ENCODE measurements around the gene HECW1. TPM values are rescaled to one million over a fixed set of nuclear protein-coding genes. Genes with fewer than 3 reads are reported as not detected.

The HECW1 gene
- total and polyA plus RNA-seq, 2 of the 8 experiments (the other 6 are each of a cell fraction or from before 2014, with no cell fraction given): 2.9 to 12.7 TPM

DNA sequence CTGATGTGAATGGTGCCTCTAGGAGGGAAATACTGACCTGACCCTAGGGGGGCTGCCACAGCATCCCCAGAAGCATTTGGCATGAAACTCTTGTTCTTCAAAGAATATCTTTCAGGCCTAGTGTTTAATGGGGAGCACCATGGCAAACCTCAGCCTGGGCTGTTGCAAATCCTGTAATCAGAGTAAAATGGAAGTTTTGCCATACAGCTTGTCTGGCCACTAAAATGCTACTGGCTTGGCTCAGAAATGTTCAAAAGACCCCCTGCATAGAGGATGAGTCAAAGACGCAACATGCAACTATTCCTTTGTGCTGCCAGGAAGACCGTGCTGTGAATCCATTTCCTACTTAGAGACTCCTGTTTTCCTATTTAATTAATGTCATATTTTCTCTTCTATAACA lies 26.7 kb downstream of the HECW1 start (continued):
- TF ChIP-seq JUN (IDR thresholded peaks at IDR 0.05; ENCODE audit: low read depth, low read length): no peak
- no peak for TF ChIP-seq POLR2A (IDR thresholded peaks at IDR 0.05; ENCODE audit: control extremely low read depth in 1 of 2, low read depth in 2 of 2, low read length in 2 of 2)
- no peak for TF ChIP-seq EZH2 (IDR thresholded peaks at IDR 0.05; ENCODE audit: low read depth, low read length, severe bottlenecking)
- TF ChIP-seq, protein P1, sequence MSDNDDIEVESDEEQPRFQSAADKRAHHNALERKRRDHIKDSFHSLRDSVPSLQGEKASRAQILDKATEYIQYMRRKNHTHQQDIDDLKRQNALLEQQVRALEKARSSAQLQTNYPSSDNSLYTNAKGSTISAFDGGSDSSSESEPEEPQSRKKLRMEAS (IDR thresholded peaks at IDR 0.05): no peak
- TF ChIP-seq, protein P2, sequence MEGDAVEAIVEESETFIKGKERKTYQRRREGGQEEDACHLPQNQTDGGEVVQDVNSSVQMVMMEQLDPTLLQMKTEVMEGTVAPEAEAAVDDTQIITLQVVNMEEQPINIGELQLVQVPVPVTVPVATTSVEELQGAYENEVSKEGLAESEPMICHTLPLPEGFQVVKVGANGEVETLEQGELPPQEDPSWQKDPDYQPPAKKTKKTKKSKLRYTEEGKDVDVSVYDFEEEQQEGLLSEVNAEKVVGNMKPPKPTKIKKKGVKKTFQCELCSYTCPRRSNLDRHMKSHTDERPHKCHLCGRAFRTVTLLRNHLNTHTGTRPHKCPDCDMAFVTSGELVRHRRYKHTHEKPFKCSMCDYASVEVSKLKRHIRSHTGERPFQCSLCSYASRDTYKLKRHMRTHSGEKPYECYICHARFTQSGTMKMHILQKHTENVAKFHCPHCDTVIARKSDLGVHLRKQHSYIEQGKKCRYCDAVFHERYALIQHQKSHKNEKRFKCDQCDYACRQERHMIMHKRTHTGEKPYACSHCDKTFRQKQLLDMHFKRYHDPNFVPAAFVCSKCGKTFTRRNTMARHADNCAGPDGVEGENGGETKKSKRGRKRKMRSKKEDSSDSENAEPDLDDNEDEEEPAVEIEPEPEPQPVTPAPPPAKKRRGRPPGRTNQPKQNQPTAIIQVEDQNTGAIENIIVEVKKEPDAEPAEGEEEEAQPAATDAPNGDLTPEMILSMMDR (IDR thresholded peaks at IDR 0.05; ENCODE audit: control extremely low read depth in 1 of 3, insufficient read depth in 1 of 3, low read depth in 1 of 3, low read length in 3 of 3): no peak; a peak in 1 of 4 replicates
- TF ChIP-seq SIN3A (conservative IDR thresholded peaks at IDR 0.05 in 1 of 2, IDR thresholded peaks at IDR 0.05 in 1 of 2; ENCODE audit: low read depth in 1 of 2, low read length in 2 of 2): no peak
- no peak for TF ChIP-seq CHD1 (IDR thresholded peaks at IDR 0.05; ENCODE audit: low read depth, low read length)
- no peak for TF ChIP-seq EP300 (IDR thresholded peaks at IDR 0.05; ENCODE audit: borderline replicate concordance in 1 of 2, low read depth in 2 of 2, low read length in 2 of 2)
- TF ChIP-seq BRCA1 (IDR thresholded peaks at IDR 0.05; ENCODE audit: low read depth, low read length): no peak
- no peak for TF ChIP-seq SAP30 (IDR thresholded peaks at IDR 0.05; ENCODE audit: insufficient read depth, insufficient replicate concordance, low read length)
- 0 out of 2 replicates have a peak, but pooled peaks have one; percentile 32 for TF ChIP-seq EGR1 (IDR thresholded peaks at IDR 0.05; ENCODE audit: borderline replicate concordance, low read depth, low read length)
- peak; percentile 30; the same call in 1 of the 2 replicates for TF ChIP-seq TCF12 (IDR thresholded peaks at IDR 0.05; ENCODE audit: low read depth, low read length)
- TF ChIP-seq SP1 (IDR thresholded peaks at IDR 0.05; ENCODE audit: low read depth, low read length): peak; percentile 16; the same call in 1 of the 2 replicates
- no peak for TF ChIP-seq RAD21 (IDR thresholded peaks at IDR 0.05 in 1 of 2, conservative IDR thresholded peaks at IDR 0.05 in 1 of 2; ENCODE audit: low read depth in 2 of 2, low read length in 2 of 2)
- TF ChIP-seq NRF1 (IDR thresholded peaks at IDR 0.05; ENCODE audit: low read depth, low read length): no peak
- TF ChIP-seq HDAC2 (IDR thresholded peaks at IDR 0.05; ENCODE audit: borderline replicate concordance in 1 of 2, low read depth in 2 of 2, low read length in 2 of 2): 0 out of 4 replicates have a peak, but pooled peaks of 1 of the 2 experiments have one; percentile 27
- TF ChIP-seq YY1 (IDR thresholded peaks at IDR 0.05; ENCODE audit: low read depth, low read length): 0 out of 2 replicates have a peak, but pooled peaks have one; percentile 19

Measured in H1 (cell line).